ENCODE results near the gene SAG. TPM values are rescaled to one million over a fixed set of nuclear protein-coding genes. Genes with fewer than 3 reads are reported as not detected.

The SAG gene
- total RNA-seq, 4 donors from 2014 or later = 0.10 TPM; not detected in 3

DNA sequence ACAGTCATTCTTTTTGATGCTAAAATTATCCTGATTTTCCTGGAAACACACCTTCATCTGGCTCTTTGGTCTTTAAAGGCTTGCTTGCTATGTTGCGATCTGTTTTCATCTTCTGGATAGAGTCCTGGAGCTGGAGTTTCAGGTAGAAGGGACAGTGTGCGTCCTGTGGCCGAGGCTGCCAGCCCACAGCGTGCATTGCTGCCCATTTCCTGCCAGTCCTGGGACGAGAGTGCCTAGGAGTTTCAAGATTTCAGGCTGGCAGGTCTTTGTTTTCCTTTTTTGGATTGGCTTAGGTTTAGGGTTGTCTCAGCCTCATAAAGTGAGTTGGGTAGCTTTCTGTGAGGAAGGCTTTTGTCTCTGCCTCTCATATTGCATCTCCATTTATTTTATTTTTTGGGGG is 61.1 kb downstream of the SAG start:
- Histone ChIP-seq H3K36me3 (no peaks in the 10 kb centered on the region), H3K27ac (no peak overlapping the region), H3K4me3 (no peak overlapping the region), H3K4me1 (peaks cover 4 to 7% of the 10 kb centered on the region in 2 donors), H3K9me3 (no peaks in the 10 kb centered on the region), H3K27me3 (no peaks in the 10 kb centered on the region)
- DNase-seq (no peak), ATAC-seq (no peak)
- intact Hi-C loops (cut with DNase I; ENCODE audit: low total_unique reads) (no loop called here), in situ Hi-C loops (cut with MboI; ENCODE audit: low sequenced_read_pairs in 4 of 4) (no loop called here)
- TF ChIP-seq, protein P1, sequence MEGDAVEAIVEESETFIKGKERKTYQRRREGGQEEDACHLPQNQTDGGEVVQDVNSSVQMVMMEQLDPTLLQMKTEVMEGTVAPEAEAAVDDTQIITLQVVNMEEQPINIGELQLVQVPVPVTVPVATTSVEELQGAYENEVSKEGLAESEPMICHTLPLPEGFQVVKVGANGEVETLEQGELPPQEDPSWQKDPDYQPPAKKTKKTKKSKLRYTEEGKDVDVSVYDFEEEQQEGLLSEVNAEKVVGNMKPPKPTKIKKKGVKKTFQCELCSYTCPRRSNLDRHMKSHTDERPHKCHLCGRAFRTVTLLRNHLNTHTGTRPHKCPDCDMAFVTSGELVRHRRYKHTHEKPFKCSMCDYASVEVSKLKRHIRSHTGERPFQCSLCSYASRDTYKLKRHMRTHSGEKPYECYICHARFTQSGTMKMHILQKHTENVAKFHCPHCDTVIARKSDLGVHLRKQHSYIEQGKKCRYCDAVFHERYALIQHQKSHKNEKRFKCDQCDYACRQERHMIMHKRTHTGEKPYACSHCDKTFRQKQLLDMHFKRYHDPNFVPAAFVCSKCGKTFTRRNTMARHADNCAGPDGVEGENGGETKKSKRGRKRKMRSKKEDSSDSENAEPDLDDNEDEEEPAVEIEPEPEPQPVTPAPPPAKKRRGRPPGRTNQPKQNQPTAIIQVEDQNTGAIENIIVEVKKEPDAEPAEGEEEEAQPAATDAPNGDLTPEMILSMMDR (IDR thresholded peaks at IDR 0.05 in 4 of 5, conservative IDR thresholded peaks at IDR 0.05 in 1 of 5) = no peak
- TF ChIP-seq POLR2A (IDR thresholded peaks at IDR 0.05) = no peak

DNA sequence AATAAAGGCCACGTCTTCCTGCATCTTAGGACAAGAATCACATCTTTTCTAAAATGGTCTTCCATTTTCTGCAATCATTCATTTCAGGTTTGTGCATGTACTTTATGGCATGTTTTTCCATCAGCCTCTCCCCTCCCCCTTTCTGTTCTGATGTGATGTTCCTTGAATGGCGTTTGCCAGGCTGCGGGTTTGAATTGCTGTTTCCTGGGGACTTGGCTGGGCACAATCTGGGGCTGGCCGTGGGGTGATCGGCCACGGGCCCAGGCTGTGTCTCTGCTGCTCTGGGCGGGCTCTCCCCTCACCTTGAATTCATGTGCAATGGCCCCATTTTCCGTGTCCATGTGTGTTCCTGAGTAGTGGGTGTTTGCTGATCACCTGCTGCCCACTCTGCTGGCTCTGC is 61.8 kb downstream of the SAG start:
- Histone ChIP-seq H3K4me1 (peaks cover 4 to 7% of the 10 kb centered on the region in 2 donors), H3K9me3 (no peaks in the 10 kb centered on the region), H3K27me3 (no peaks in the 10 kb centered on the region), H3K4me3 (no peak overlapping the region), H3K27ac (no peak overlapping the region), H3K36me3 (no peaks in the 10 kb centered on the region)
- DNase-seq (no peak), ATAC-seq (no peak)
- in situ Hi-C loops (cut with MboI; ENCODE audit: low sequenced_read_pairs in 4 of 4) = no loop called here
- TF ChIP-seq, protein P1 (IDR thresholded peaks at IDR 0.05 in 4 of 5, conservative IDR thresholded peaks at IDR 0.05 in 1 of 5) = no peak
- intact Hi-C loops (cut with DNase I; ENCODE audit: low total_unique reads) = no loop called here

- no peak for TF ChIP-seq POLR2A (IDR thresholded peaks at IDR 0.05)
- Histone ChIP-seq H3K36me3 (no peaks in the 10 kb centered on the region), H3K4me3 (no peak overlapping the region), H3K27me3 (no peaks in the 10 kb centered on the region), H3K9me3 (no peaks in the 10 kb centered on the region), H3K27ac (no peak overlapping the region), H3K4me1 (peaks cover 4 to 7% of the 10 kb centered on the region in 2 donors)
- intact Hi-C loops (cut with DNase I; ENCODE audit: low total_unique reads) = no loop called here
- DNase-seq (no peak), ATAC-seq (no peak)
- in situ Hi-C loops (cut with MboI; ENCODE audit: low sequenced_read_pairs in 4 of 4) = no loop called here
Measured at GRCh38 chr2:233369897-233370685, 62.5 kb downstream of the SAG start.

GRCh38 chr2:233371641-233372040 is 64.0 kb downstream of the SAG start:
- in situ Hi-C loops (cut with MboI; ENCODE audit: low sequenced_read_pairs in 4 of 4) (no loop called here), intact Hi-C loops (cut with DNase I; ENCODE audit: low total_unique reads) (no loop called here)
- TF ChIP-seq, protein P1 (IDR thresholded peaks at IDR 0.05 in 4 of 5, conservative IDR thresholded peaks at IDR 0.05 in 1 of 5) = no peak
- no peak for TF ChIP-seq POLR2A (IDR thresholded peaks at IDR 0.05)
- Histone ChIP-seq H3K27me3 (no peaks in the 10 kb centered on the region), H3K4me1 (peaks cover 4 to 7% of the 10 kb centered on the region in 2 donors), H3K27ac (no peak overlapping the region), H3K9me3 (no peaks in the 10 kb centered on the region), H3K36me3 (no peaks in the 10 kb centered on the region), H3K4me3 (no peak overlapping the region)
- no peak for ATAC-seq
- no peak for DNase-seq

GRCh38 chr2:233372855-233373254 is 65.2 kb downstream of the SAG start:
- intact Hi-C loops (cut with DNase I; ENCODE audit: low total_unique reads) = no loop called here
- Histone ChIP-seq H3K27me3 (no peaks in the 10 kb centered on the region), H3K27ac (no peak overlapping the region), H3K9me3 (no peaks in the 10 kb centered on the region), H3K4me3 (no peak overlapping the region), H3K4me1 (peaks cover 4 to 7% of the 10 kb centered on the region in 2 donors), H3K36me3 (no peaks in the 10 kb centered on the region)
- ATAC-seq = no peak
- no peak for DNase-seq
- in situ Hi-C loops (cut with MboI; ENCODE audit: low sequenced_read_pairs in 4 of 4) = no loop called here
- TF ChIP-seq POLR2A (IDR thresholded peaks at IDR 0.05) = no peak
- TF ChIP-seq, protein P1 (IDR thresholded peaks at IDR 0.05 in 4 of 5, conservative IDR thresholded peaks at IDR 0.05 in 1 of 5) = no peak

Data from gastrocnemius medialis (tissue), 4 donors.